NB4 (cell line): ENCODE data around the gene DLG2.

ENCODE experiments used
- DNase-seq: peaks from one replicate; pipeline ENCODE4 v3.0.0; 2010; ENCODE audit warnings: low read depth
- H3K4me3 ChIP-seq: one replicate; pipeline ENCODE4 v1.5.1; 2011; ENCODE audit warnings: mild to moderate bottlenecking, low read depth, low read length, moderate library complexity
- MYC ChIP-seq: IDR thresholded peaks from 2 replicates; pipeline ENCODE4 v1.6.1; 2011; ENCODE audit warnings: low read depth, low read length
- POLR2A ChIP-seq: IDR thresholded peaks from 2 replicates; pipeline ENCODE4 v1.6.1; 2011; ENCODE audit warnings: mild to moderate bottlenecking; ENCODE audit not compliant: insufficient read length; ENCODE audit errors: extremely low read depth
- TF ChIP-seq, protein P1 (sequence below): IDR thresholded peaks from 2 replicates; pipeline ENCODE4 v1.6.1; 2011; ENCODE audit warnings: low read depth, low read length
- TF ChIP-seq, protein P2 (sequence below): IDR thresholded peaks from one replicate; pipeline ENCODE4 v1.5.1; 2012; ENCODE audit warnings: low read depth, low read length

DLG2 gene

DNA sequence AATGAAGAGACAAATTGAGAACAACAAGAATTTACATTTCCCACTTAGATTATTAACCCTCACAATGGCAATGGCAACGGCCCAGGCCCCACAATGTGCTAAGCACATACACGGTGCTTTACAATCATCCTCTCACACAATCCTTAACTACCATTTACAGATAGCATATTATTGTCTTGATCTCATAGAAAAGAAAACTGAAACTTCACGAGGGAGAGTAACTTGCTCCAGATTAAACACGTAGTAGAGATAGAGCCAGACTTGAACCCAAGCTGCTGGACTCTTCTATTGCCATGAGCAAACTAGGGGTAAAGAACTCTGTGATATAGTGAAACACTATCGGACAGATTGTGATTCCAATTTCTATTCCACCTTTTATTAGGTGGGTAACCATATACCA lies 665.1 kb downstream of the DLG2 start:
- H3K4me3 ChIP-seq = no peak overlapping the region

DNA sequence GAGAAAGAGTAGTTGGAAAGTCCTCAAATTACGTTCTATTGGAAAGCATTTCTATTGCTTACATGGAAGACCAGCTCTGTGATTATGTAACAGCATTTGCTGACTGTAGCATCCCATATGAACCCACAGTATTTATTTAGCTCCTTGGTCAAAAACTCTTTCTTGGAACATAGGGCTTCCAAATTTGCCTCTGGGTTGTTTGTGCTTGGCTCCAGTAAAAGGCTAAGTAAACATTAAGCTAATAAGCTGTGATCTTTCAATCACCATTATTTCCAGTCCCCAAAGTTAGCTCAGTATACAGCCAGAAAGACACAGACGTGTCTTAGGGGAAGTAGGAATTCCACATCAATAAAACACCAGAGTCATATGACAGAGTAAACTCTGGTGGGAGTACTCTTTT lies 668.8 kb downstream of the DLG2 start:
- DNase-seq = no peak
- TF ChIP-seq MYC = no peak
- TF ChIP-seq, protein P1, sequence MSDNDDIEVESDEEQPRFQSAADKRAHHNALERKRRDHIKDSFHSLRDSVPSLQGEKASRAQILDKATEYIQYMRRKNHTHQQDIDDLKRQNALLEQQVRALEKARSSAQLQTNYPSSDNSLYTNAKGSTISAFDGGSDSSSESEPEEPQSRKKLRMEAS = no peak
- no peak for TF ChIP-seq POLR2A
- TF ChIP-seq, protein P2, sequence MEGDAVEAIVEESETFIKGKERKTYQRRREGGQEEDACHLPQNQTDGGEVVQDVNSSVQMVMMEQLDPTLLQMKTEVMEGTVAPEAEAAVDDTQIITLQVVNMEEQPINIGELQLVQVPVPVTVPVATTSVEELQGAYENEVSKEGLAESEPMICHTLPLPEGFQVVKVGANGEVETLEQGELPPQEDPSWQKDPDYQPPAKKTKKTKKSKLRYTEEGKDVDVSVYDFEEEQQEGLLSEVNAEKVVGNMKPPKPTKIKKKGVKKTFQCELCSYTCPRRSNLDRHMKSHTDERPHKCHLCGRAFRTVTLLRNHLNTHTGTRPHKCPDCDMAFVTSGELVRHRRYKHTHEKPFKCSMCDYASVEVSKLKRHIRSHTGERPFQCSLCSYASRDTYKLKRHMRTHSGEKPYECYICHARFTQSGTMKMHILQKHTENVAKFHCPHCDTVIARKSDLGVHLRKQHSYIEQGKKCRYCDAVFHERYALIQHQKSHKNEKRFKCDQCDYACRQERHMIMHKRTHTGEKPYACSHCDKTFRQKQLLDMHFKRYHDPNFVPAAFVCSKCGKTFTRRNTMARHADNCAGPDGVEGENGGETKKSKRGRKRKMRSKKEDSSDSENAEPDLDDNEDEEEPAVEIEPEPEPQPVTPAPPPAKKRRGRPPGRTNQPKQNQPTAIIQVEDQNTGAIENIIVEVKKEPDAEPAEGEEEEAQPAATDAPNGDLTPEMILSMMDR = no peak
- no peak overlapping the region for H3K4me3 ChIP-seq

More for the DNA sequence above, 665.1 kb downstream of the DLG2 start:
- DNase-seq = no peak
- TF ChIP-seq, protein P2 = no peak
- TF ChIP-seq, protein P1 = no peak
- TF ChIP-seq MYC = no peak
- TF ChIP-seq POLR2A = no peak

DNA sequence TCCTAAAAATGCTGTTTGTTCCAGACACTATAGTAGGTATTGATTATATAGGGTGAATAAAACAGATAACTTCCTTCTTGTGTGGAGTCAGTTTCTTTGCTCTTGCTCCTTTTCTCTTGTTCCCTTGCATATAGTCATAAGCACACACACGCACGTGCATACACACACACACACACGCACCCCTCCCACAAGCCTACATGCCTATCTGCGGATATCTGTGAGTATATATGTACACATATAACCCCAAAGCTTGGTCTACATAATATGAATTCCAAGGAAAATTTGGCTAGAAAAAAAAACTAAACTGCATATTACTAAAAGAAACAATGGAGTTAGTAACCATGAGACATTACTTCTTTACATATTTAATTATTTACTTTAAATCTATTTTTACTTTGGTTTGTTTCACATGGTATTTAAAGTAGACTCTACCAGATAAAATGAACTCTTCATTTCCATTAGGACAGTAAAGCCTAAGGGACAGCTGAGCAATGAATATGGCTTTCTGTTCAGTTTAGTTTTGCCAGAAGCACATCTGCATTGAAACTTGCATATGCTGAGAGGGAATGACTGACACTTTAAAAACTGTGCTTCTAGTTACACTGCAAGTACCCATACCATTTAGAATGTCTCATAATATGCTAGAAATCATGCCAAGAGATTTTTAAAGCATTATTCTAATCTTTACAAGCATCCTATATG lies 676.4 kb downstream of the DLG2 start:
- H3K4me3 ChIP-seq = no peak overlapping the region
- no peak for DNase-seq
- TF ChIP-seq, protein P1 = no peak
- TF ChIP-seq POLR2A (no peak), MYC (no peak)
- TF ChIP-seq, protein P2 = no peak

DNA sequence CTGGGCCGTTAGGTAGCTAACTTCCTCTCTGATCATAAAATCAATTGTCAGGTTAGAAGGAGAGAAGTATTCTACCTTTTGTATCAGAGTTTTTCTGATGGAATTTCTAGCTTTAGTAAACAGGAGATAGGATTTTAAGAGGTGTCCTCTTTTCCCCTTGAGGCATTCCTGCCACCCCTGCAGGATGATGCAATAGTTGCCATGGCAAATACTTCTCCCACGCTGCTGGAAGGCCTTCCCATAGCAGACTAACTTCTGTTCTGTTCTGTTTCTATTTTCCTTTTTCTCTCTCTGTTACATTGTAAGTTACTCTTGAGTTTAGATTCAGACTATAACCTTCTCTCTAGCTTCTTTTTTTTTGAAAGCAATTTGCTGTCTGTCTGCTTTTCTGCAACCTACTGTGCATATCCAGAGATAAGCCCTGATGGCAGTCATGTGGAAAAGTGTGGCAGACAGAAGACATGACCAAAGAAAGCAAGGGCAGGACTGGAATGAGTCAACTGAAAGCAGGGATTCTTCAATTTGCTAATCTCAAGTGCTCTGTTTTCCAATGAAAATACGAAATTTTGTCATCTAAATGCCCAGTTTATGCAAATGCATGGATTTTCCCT lies 679.1 kb downstream of the DLG2 start:
- TF ChIP-seq, protein P1 = no peak
- TF ChIP-seq MYC (no peak), POLR2A (no peak)
- TF ChIP-seq, protein P2 = no peak
- no peak overlapping the region for H3K4me3 ChIP-seq
- DNase-seq = no peak

DNA sequence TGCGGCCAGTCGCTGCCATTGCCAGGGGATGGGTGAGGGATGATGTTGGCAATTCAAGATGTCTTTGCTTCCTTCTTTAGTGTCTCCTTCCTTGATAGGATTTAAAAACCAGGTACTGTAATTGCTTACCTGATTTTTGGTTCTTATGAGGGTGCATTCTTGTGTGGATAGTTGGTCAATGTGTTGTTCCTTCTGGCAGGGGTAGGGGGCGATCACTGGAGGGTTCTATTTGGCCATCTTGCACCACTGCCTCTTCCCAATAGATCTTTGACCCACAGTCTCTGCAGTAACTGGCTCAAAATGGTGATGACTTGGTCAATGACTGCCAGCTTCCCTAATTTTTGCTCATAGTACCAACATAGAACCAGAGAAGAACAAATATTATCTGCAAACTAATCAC lies 680.1 kb downstream of the DLG2 start:
- no peak overlapping the region for H3K4me3 ChIP-seq
- DNase-seq = no peak
- TF ChIP-seq, protein P2 = no peak
- TF ChIP-seq MYC (no peak), POLR2A (no peak)
- TF ChIP-seq, protein P1 = no peak
